ENCODE measurements around the gene RAN. TPM values are rescaled to one million over a fixed set of nuclear protein-coding genes. Genes with fewer than 3 reads are reported as not detected.

The RAN gene
- total RNA-seq: 223 TPM

GRCh38 chr12:130871286-130872178, at the start of gene RAN:
TSS of gene RAN (plus strand) at chr12:130872066. CDS start at chr12:130872594, 528 bp downstream.
- DNase-seq (ENCODE audit: low spot score) (peak; percentile 95), ATAC-seq (peak; percentile 90)
- intact Hi-C loops (cut with DNase I): no loop called here

GRCh38 chr12:130825771-130826150, 46.1 kb upstream of the RAN start:
- intact Hi-C loops (cut with DNase I): no loop called here
- DNase-seq (ENCODE audit: low spot score) (no peak), ATAC-seq (no peak)

- ATAC-seq: peak; percentile 73
- intact Hi-C loops (cut with DNase I): no loop called here
- no peak for DNase-seq (ENCODE audit: low spot score)
Measured at GRCh38 chr12:130826151-130826801, 45.6 kb upstream of the RAN start.

GRCh38 chr12:130827432-130827831, 44.4 kb upstream of the RAN start:
- ATAC-seq (peak; percentile 57), DNase-seq (ENCODE audit: low spot score) (no peak)
- intact Hi-C loops (cut with DNase I): no loop called here

GRCh38 chr12:130828895-130829294, 43.0 kb upstream of the RAN start:
- peak; percentile 34 for DNase-seq (ENCODE audit: low spot score)
- intact Hi-C loops (cut with DNase I): no loop called here
- no peak for ATAC-seq

GRCh38 chr12:130829391-130830245, 42.2 kb upstream of the RAN start:
- intact Hi-C loops (cut with DNase I): no loop called here
- DNase-seq (ENCODE audit: low spot score) (peak; percentile 50), ATAC-seq (no peak)

GRCh38 chr12:130830246-130830551, 41.7 kb upstream of the RAN start:
- peak; percentile 51 for DNase-seq (ENCODE audit: low spot score)
- ATAC-seq: no peak
- intact Hi-C loops (cut with DNase I): no loop called here

GRCh38 chr12:130831246-130831645, 40.6 kb upstream of the RAN start:
- intact Hi-C loops (cut with DNase I): no loop called here
- DNase-seq (ENCODE audit: low spot score) (no peak), ATAC-seq (no peak)

- DNase-seq (ENCODE audit: low spot score) (no peak), ATAC-seq (no peak)
- intact Hi-C loops (cut with DNase I): no loop called here
Measured at GRCh38 chr12:130831876-130832405, 39.9 kb upstream of the RAN start.

- intact Hi-C loops (cut with DNase I): no loop called here
- peak; percentile 59 for ATAC-seq
- DNase-seq (ENCODE audit: low spot score): no peak
Measured at GRCh38 chr12:130832561-130833209, 39.2 kb upstream of the RAN start.

GRCh38 chr12:130835011-130835410, 36.9 kb upstream of the RAN start:
- no peak for ATAC-seq
- DNase-seq (ENCODE audit: low spot score): peak; percentile 56
- intact Hi-C loops (cut with DNase I): no loop called here

- intact Hi-C loops (cut with DNase I): no loop called here
- DNase-seq (ENCODE audit: low spot score) (peak; percentile 13), ATAC-seq (no peak)
Measured at GRCh38 chr12:130835436-130835835, 36.4 kb upstream of the RAN start.

GRCh38 chr12:130838284-130838950, 33.4 kb upstream of the RAN start:
- intact Hi-C loops (cut with DNase I): no loop called here
- DNase-seq (ENCODE audit: low spot score) (peak; percentile 69), ATAC-seq (peak; percentile 44)

GRCh38 chr12:130838951-130839769, 32.7 kb upstream of the RAN start, which contains the start of gene STX2:
TSS of gene STX2 (minus strand) at chr12:130839250. CDS start at chr12:130839099, 151 bp downstream.
- intact Hi-C loops (cut with DNase I): no loop called here
- peak; percentile 97 for ATAC-seq
- peak; percentile 93 for DNase-seq (ENCODE audit: low spot score)

GRCh38 chr12:130839770-130840404, 32.0 kb upstream of the RAN start:
- intact Hi-C loops (cut with DNase I): no loop called here
- ATAC-seq (no peak), DNase-seq (ENCODE audit: low spot score) (no peak)

- intact Hi-C loops (cut with DNase I): no loop called here
- ATAC-seq (no peak), DNase-seq (ENCODE audit: low spot score) (no peak)
Measured at GRCh38 chr12:130846369-130846768, 25.5 kb upstream of the RAN start.

- ATAC-seq (no peak), DNase-seq (ENCODE audit: low spot score) (no peak)
- intact Hi-C loops (cut with DNase I): no loop called here
Measured at GRCh38 chr12:130847112-130847511, 24.8 kb upstream of the RAN start.
